ENCODE measurements around the gene CACNA1A. TPM values are rescaled to one million over a fixed set of nuclear protein-coding genes. Genes with fewer than 3 reads are reported as not detected.
"Not testable (repeated sequence)": the region's sequence is repeated elsewhere in the genome, so short reads cannot be mapped to it uniquely, and the experiment has no call there.

Gene CACNA1A
- total RNA-seq, 1 experiment from 2014 or later, result 2.8 TPM

DNA sequence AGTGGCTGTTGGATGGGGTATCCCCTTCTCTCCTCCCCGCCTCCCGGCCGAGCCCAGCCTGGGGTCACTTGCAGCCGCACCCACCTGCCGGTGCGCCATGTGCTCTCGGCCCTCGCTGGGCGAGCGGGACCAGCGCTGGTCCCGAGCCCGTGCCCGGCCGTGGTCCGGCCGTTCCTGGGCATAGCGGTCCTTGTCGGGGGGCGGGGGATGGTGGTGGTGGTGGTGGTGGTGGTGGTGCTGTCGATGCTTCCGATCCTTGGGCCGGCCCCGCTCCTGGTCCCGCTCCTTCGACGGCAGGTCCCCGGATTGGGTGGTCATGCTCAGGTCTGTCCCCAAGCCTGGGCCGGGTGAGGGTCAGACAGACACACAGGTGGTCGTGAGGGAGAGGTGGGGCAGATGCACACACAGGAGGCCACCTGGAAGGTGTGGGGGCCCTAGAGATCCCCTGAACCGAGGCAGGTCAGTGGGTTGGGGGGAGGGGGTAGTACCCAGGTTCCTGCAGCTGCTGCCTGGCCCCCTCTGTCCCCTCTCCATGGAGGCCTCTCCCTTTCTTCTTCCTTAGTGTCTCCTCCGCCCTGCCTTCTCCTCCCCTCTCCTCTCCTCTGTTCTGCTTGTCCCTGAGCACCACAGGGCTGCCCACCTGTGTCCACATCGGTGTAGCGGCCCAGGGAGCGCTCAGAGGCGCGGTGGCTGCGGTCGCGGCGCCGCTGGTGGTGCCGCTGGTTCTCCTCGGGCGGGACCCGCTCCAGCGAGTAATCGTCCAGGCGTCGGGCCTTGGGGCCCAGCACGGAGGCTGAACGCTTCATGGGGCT, 297.4 kb downstream of the CACNA1A start:
- Histone ChIP-seq H3K36me3 (replicated peaks; ENCODE audit: control insufficient read depth, insufficient read depth, low read length) (no peaks in the 10 kb centered on the region), H3K27me3 (ENCODE audit: control insufficient read depth, insufficient read depth, low read length) (no peaks in the 10 kb centered on the region), H3K4me3 (ENCODE audit: insufficient read depth, low read depth, low read length) (no peak overlapping the region)
- DNase-seq, result peak; percentile 75

DNA sequence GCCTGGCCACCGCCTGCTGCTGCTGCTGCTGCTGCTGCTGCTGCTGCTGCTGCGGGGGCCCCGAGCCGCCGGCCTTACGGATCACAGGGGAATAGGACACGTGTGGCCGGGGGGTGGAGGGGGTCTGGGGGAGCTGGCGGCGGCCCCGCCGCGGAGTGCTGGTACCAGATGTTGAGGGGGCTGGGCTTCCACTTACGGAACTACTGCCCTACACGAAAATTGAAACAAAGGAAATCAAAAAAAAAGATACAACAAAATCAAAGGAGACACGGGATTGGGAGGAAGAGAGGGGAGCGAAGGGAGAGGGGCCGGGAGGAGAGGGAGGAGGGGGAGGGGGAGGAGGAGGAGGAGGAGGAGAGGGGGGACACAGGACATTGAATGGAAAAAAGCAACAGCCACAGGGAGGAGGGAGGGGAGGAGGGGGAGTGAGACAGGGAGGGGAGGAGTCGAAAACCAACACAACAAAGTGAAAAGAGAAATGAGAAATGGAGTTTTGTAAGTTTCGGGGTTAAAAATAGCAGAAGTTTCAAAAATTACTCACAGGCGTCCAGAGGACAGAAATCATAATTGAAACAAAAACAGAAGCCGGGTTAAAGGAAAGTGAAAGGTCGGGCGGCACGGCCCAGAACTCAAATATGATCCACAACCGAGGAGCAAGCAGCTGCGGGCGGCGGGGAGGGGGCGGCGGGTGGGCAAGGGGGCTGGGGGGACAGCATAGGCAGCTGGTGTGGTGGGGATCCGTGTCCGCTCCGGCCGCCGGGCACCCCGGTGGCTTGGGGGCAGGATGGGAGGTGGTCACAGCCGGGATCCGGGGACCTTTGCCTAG, 298.2 kb downstream of the CACNA1A start:
- Histone ChIP-seq H3K36me3 (replicated peaks; ENCODE audit: control insufficient read depth, insufficient read depth, low read length) (no peaks in the 10 kb centered on the region), H3K27me3 (ENCODE audit: control insufficient read depth, insufficient read depth, low read length) (no peaks in the 10 kb centered on the region), H3K4me3 (ENCODE audit: insufficient read depth, low read depth, low read length) (no peak overlapping the region)
- peak; percentile 73 for DNase-seq

DNA sequence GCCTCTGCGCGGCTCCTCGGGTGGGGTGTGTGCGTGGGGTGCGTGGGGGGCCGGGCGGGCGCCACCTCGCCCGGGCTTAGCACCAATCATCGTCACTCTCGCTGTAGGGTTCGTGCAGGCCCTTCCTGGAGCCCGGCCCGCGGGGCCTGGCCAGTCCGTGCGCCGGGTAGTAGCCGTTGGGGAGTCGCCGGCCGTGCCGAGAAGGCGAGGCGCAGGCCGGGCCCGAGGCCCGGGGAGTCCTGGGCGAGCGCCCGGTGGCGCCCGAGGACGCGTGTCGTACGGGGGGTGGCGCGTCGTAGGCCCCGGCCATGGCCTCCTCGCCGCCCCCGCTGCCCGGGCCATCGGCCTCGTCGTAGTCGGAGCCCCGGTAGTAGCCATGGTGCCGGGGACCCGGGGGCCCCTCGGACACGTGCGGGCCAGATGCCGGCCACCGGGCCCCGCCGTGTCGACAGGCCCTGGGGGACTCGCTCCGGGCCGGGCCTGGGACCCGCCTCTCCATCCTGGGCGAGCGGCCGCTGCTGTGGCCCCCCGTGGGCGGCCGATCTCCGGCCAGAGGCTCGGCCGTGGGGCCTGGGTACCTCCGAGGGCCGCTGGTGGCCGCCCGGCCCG, 298.9 kb downstream of the CACNA1A start:
- peak; percentile 79 for DNase-seq
- no peaks in the 10 kb centered on the region for H3K36me3 ChIP-seq (replicated peaks; ENCODE audit: control insufficient read depth, insufficient read depth, low read length)
- H3K27me3 ChIP-seq (ENCODE audit: control insufficient read depth, insufficient read depth, low read length), result no peaks in the 10 kb centered on the region
- H3K4me3 ChIP-seq (ENCODE audit: insufficient read depth, low read depth, low read length), result no peak overlapping the region

DNA sequence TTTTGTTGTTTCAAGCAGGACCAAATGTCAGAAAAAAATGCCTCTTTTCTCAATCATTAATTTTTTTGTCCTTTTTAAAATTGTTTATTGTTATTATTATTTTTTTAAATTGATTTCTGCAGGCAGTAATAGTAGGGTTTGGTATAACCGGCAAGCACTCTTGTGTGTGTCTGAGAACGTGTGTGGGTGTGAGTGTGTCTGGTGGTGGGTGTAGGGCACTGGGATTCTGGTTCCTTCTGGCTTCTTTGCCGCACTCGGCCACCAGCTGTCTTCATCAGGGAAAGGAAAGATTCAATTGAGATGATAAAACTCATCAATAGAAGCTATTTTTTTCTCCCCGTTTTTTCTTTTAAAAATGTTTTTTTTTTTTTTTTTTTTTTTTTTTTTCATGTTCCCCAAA, 299.7 kb downstream of the CACNA1A start:
- Histone ChIP-seq H3K36me3 (replicated peaks; ENCODE audit: control insufficient read depth, insufficient read depth, low read length) (no peaks in the 10 kb centered on the region), H3K27me3 (ENCODE audit: control insufficient read depth, insufficient read depth, low read length) (no peaks in the 10 kb centered on the region), H3K4me3 (ENCODE audit: insufficient read depth, low read depth, low read length) (no peak overlapping the region)
- DNase-seq, result peak; percentile 36

DNA sequence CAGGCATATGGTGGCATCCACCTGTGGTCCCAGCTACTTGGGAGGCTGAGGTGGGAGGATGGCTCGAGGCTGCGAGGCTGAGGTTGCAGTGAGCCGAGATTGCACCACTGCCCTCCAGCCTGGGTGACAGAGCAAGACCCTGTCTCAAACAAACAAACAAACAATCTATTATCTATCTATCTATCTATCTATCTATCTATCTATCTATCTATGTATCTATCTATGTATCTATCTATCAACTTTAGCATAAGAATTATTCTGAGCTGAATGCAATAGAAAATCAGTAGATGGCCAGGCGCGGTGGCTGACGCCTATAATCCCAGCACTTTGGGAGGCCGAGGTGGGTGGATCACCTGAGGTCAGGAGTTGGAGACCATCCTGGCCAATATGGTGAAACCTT, 304.2 kb downstream of the CACNA1A start:
- not testable (repeated sequence) for H3K27me3 ChIP-seq (ENCODE audit: control insufficient read depth, insufficient read depth, low read length); H3K36me3 ChIP-seq (replicated peaks; ENCODE audit: control insufficient read depth, insufficient read depth, low read length); DNase-seq; H3K4me3 ChIP-seq (ENCODE audit: insufficient read depth, low read depth, low read length)

DNA sequence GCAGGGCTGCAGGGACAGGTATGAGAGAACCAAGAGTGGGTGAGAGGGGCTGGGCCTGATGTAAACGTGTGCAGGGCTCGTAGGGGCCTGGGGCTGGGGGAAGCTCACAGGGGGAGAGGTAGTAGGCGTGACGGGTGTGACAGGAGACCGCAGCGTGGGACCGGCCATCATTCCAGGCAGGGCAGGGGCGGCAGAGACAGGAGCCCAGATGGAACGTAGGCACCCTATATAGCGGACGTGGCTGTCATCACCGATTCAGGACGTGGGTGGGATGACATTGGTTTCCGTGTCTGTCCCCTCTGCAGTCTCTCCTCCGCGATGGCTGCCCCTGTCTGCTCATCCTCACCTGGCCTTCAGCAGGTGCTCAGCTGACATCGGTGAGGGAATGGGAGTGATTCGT, 307.6 kb downstream of the CACNA1A start:
- DNase-seq, result no peak
- Histone ChIP-seq H3K36me3 (replicated peaks; ENCODE audit: control insufficient read depth, insufficient read depth, low read length) (no peaks in the 10 kb centered on the region), H3K4me3 (ENCODE audit: insufficient read depth, low read depth, low read length) (no peak overlapping the region), H3K27me3 (ENCODE audit: control insufficient read depth, insufficient read depth, low read length) (no peaks in the 10 kb centered on the region)

DNA sequence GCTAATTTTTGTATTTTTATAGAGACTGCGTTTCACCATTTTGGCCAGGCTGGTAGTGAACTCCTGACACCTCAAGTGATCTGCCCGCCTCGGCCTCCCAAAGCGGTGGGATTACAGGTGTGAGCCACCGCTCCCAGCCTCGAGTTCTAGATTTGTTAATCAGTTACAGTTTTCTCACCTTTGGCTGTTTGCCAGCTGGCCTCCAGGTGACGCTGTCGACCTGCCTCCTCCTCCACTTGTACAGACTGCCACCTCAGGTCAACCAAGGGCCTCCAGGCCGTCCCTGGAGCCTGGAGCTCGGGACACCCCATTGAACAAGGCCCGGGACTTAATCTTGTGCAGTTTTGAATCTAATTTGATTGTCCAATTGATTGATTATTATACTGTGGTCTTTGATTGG, 310.6 kb downstream of the CACNA1A start:
- Histone ChIP-seq H3K36me3 (replicated peaks; ENCODE audit: control insufficient read depth, insufficient read depth, low read length) (no peaks in the 10 kb centered on the region), H3K27me3 (ENCODE audit: control insufficient read depth, insufficient read depth, low read length) (no peaks in the 10 kb centered on the region), H3K4me3 (ENCODE audit: insufficient read depth, low read depth, low read length) (no peak overlapping the region)
- DNase-seq, result peak; percentile 90

DNA sequence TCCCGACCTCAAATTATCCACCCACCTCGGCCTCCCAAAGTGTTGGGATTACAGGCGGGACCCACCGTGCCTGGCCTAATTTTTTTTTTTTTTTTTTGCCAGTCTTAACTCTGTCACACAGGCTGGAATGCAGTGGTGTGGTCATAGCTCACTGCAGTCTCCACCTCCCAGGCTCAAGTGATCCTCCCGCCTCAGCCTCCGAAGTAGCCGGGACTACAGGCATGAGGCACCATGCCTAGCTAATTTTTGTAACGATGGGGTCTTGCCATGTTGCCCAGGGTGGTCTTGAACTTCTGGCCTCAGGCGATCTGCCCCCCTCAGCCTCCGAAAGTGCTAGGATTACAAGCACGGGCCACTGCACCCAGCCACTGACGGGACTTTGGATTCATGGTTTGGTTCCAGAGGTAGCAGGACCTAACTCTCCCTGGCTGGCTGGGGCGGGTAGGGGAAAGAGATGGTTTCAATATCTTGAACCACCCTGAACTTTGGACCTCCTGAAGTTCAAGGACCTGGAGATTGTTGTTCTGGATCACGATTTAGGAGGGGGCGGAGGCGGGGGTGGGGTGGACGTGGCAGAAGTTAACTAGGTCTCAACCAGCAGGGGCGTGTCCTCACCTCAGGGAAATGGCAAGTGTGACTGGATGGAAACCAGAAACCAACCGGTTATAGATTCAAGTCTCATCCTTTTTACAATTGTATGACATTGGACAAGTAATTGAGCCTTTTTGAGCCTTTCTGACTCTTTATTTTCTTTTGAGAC, 315.3 kb downstream of the CACNA1A start:
- H3K27me3 ChIP-seq (ENCODE audit: control insufficient read depth, insufficient read depth, low read length), result no peaks in the 10 kb centered on the region

DNA sequence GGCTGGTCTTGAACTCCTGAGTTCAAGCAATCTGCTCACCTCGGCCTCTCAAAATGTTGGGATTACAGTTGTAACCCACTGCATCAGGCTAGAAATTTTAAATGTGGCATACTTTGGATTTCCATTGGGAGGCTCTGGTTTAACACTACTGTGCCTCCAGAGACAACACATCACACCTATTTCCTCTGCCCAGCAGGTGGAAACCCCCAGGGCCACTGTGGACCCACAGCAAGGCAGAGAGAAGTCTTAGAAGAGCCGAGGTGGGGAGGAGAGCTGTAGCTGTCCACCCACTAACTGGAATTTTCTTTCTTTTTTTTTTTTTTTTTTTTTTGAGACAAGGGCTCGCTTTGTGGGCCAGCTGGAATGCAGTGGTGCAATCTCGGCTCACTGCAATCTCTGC, 316.7 kb downstream of the CACNA1A start:
- DNase-seq, result no peak
- H3K27me3 ChIP-seq (ENCODE audit: control insufficient read depth, insufficient read depth, low read length), result no peaks in the 10 kb centered on the region
- no peak overlapping the region for H3K4me3 ChIP-seq (ENCODE audit: insufficient read depth, low read depth, low read length)
- H3K36me3 ChIP-seq (replicated peaks; ENCODE audit: control insufficient read depth, insufficient read depth, low read length), result no peaks in the 10 kb centered on the region

More for the DNA sequence above, 315.3 kb downstream of the CACNA1A start:
- H3K4me3 ChIP-seq (ENCODE audit: insufficient read depth, low read depth, low read length), result no peak overlapping the region
- no peak for DNase-seq
- no peaks in the 10 kb centered on the region for H3K36me3 ChIP-seq (replicated peaks; ENCODE audit: control insufficient read depth, insufficient read depth, low read length)

DNA sequence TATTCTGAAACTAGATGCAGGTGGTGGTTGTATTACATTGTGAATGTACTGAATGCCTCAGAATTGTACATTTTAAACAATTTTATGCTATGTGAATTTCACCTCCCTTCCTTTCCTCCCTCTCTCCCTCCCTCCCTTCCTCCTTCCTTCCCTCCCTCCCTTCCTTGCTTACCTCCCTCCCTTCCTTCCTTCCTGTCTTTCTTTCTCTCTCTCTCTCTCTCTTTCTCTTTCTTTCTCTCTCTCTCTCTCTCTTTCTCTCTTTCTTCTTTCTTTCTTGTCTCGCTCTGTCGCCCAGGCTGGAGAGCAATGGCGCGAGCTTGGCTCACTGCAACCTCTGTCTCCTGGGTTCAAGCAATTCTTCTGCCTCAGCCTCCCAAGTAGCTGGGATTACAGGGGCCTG, 318.9 kb downstream of the CACNA1A start:
- H3K36me3 ChIP-seq (replicated peaks; ENCODE audit: control insufficient read depth, insufficient read depth, low read length), result no peaks in the 10 kb centered on the region
- H3K4me3 ChIP-seq (ENCODE audit: insufficient read depth, low read depth, low read length), result no peak overlapping the region
- DNase-seq, result no peak
- no peaks in the 10 kb centered on the region for H3K27me3 ChIP-seq (ENCODE audit: control insufficient read depth, insufficient read depth, low read length)

DNA sequence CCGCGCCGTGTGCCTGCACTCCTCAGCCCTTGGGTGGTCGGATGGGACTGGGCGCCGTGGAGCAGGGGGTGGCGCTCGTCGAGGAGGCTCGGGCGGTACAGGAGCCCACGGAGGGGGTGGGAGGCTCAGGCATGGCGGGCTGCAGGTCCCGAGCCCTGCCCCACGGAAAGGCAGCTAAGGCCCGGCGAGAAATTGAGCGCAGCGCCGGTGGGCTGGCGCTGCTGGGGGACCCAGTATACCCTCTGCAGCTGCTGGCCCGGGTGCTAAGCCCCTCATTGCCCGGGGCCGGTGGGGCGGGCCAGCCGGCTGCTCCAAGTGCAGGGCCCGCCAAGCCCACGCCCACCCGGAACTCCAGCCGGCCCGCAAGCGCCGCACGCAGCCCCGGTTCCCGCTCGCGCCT, 319.6 kb downstream of the CACNA1A start:
- not testable (repeated sequence) for H3K4me3 ChIP-seq (ENCODE audit: insufficient read depth, low read depth, low read length); H3K27me3 ChIP-seq (ENCODE audit: control insufficient read depth, insufficient read depth, low read length); DNase-seq; H3K36me3 ChIP-seq (replicated peaks; ENCODE audit: control insufficient read depth, insufficient read depth, low read length)

DNA sequence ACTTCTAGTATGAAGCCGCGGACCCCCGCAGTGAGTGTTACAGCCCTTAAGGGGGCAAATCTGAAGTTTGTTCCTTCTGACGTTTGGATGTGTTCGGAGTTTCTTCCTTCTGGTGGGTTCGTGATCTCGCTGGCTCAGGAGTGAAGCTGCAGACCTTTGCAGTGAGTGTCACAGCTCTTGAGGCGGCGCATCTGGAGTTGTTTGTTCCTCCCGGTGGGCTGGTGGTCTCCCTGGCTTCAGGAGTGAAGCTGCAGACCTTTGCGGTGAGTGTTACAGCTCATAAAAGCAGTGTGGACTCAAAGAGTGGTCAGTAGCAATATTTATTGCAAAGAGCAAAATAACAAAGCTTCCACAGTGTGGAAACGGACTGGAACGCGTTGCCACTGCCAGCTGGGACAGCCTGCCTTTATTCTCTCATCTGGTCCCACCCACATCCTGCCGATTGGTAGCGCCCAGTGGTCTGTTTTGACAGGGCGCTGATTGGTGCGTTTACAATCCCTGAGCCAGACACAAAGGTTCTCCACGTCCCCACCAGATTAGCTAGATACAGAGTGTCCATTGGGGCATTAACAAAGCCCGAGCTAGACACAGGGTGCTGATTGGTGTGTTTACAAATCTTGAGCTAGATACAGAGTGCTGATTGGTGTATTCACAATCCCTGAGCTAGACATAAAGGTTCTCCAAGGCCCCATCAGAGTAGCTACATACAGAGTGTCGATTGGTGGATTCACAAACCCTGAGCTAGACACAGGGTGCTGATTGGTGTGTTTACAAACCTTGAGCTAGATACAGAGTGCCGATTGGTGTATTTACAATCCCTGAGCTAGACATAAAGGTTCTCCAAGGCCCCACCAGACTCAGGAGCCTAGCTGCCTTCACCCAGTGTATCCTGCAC, 320.3 kb downstream of the CACNA1A start:
- DNase-seq; H3K27me3 ChIP-seq (ENCODE audit: control insufficient read depth, insufficient read depth, low read length); H3K4me3 ChIP-seq (ENCODE audit: insufficient read depth, low read depth, low read length); H3K36me3 ChIP-seq (replicated peaks; ENCODE audit: control insufficient read depth, insufficient read depth, low read length): not testable (repeated sequence)

DNA sequence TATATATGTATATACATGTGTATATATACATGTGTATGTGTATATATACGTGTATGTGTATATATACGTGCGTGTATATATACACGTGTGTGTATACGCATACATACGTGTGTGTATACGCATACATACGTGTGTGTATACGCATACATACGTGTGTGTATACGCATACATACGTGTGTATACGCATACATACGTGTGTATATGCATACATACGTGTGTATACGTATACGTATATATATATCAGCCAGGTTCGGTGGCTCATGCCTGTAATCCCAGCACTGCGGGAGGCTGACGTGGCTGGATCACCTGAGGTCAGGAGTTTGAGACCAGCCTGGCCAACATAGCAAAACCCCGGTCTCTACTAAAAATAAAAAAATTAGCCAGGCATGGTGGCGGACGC, 321.4 kb downstream of the CACNA1A start:
- not testable (repeated sequence) for H3K4me3 ChIP-seq (ENCODE audit: insufficient read depth, low read depth, low read length); DNase-seq; H3K36me3 ChIP-seq (replicated peaks; ENCODE audit: control insufficient read depth, insufficient read depth, low read length); H3K27me3 ChIP-seq (ENCODE audit: control insufficient read depth, insufficient read depth, low read length)

Data from H7 (cell line).